GM08714 (cell line): ENCODE data around the gene CAPN7.

Source experiments
- H3K4me3 ChIP-seq: fragments of 200-500 bp; sonication (Bioruptor generic); 2 replicates; pipeline ENCODE4 v1.5.1; 2014; ENCODE audit warnings: mild to moderate bottlenecking, low read length, inconsistent platforms
- ZNF274 ChIP-seq: IDR thresholded peaks from 2 replicates; pipeline ENCODE4 v1.6.1; 2012; ENCODE audit warnings: mild to moderate bottlenecking, low read depth, low read length

The CAPN7 gene

GRCh38 chr3:15255215-15255614 lies 49.2 kb downstream of the CAPN7 start:
- TF ChIP-seq ZNF274 = no peak
- no peak overlapping the region for H3K4me3 ChIP-seq

- TF ChIP-seq ZNF274 = no peak
- H3K4me3 ChIP-seq = no peak overlapping the region
Observed at GRCh38 chr3:15256861-15257341, 50.9 kb downstream of the CAPN7 start.

GRCh38 chr3:15258720-15259119 lies 52.7 kb downstream of the CAPN7 start:
- no peak overlapping the region for H3K4me3 ChIP-seq
- TF ChIP-seq ZNF274 = no peak

- TF ChIP-seq ZNF274 = no peak
Observed at GRCh38 chr3:15260531-15260930, 54.5 kb downstream of the CAPN7 start.

GRCh38 chr3:15261274-15261673 lies 55.2 kb downstream of the CAPN7 start:
- TF ChIP-seq ZNF274 = no peak

More at GRCh38 chr3:15260531-15260930, 54.5 kb downstream of the CAPN7 start:
- H3K4me3 ChIP-seq = no peak overlapping the region

GRCh38 chr3:15262021-15262420 lies 56.0 kb downstream of the CAPN7 start:
- no peak overlapping the region for H3K4me3 ChIP-seq
- no peak for TF ChIP-seq ZNF274

More at GRCh38 chr3:15261274-15261673, 55.2 kb downstream of the CAPN7 start:
- H3K4me3 ChIP-seq = no peak overlapping the region

- H3K4me3 ChIP-seq = no peak overlapping the region
- TF ChIP-seq ZNF274 = no peak
Observed at GRCh38 chr3:15263120-15263519, 57.1 kb downstream of the CAPN7 start.

GRCh38 chr3:15263926-15264325 lies 57.9 kb downstream of the CAPN7 start:
- TF ChIP-seq ZNF274 = no peak
- H3K4me3 ChIP-seq = no peak overlapping the region

GRCh38 chr3:15264486-15264885 lies 58.4 kb downstream of the CAPN7 start:
- H3K4me3 ChIP-seq = no peak overlapping the region
- no peak for TF ChIP-seq ZNF274

- H3K4me3 ChIP-seq = no peak overlapping the region
- TF ChIP-seq ZNF274 = no peak
Observed at GRCh38 chr3:15265655-15266509, 59.8 kb downstream of the CAPN7 start.

- TF ChIP-seq ZNF274 = no peak
- H3K4me3 ChIP-seq = no peak overlapping the region
Observed at GRCh38 chr3:15266510-15267376, 60.7 kb downstream of the CAPN7 start.

GRCh38 chr3:15267502-15267901 lies 61.5 kb downstream of the CAPN7 start:
- no peak overlapping the region for H3K4me3 ChIP-seq
- no peak for TF ChIP-seq ZNF274

GRCh38 chr3:15268033-15268631 lies 62.1 kb downstream of the CAPN7 start:
- no peak for TF ChIP-seq ZNF274
- H3K4me3 ChIP-seq = no peak overlapping the region
